HepG2 (cell line): ENCODE results near the gene CLDN15. TPM values are rescaled to one million over a fixed set of nuclear protein-coding genes. Genes with fewer than 3 reads are reported as not detected.
"Not testable (repeated sequence)": the region's sequence is repeated elsewhere in the genome, so short reads cannot be mapped to it uniquely, and the experiment has no call there.

ENCODE experiments used
- ATAC-seq: fragments of 200-7000 bp; cut with Tn5 transposase; 3 replicates; pipeline ENCODE4 v1.9.1; 2020; ENCODE audit warnings: mild to moderate bottlenecking, moderate library complexity
- BruUV-seq: library from RNA; stranded (reverse); fragments of 400-500 nt; replicated peaks from 2 replicates; lab custom pipeline; 2021; lab: Mats Ljungman, UMichigan
- CTCF ChIA-PET: fragments of 300-600 bp; formaldehyde crosslinking; extraction: SDS; loops from one replicate; lab custom pipeline; 2021; ENCODE audit warnings: low total read pairs, inconsistent platforms, low intra/inter-chr PET ratio; lab: Yijun Ruan, JAX
- POLR2A ChIA-PET: fragments of 350-600 bp; sonication (Branson Sonifier 250); formaldehyde crosslinking; loops from one replicate; lab custom pipeline; 2020; ENCODE audit warnings: antibody characterized with exemption, inconsistent platforms; lab: Yijun Ruan, JAX
- DNase-seq: peaks from one replicate; pipeline ENCODE4 v3.0.0-alpha.2; 2015; ENCODE audit warnings: low spot score
- FAIRE-seq: peaks from 3 replicates; lab custom pipeline; 2011; peaks lifted over from hg19 to GRCh38; lab: Jason Lieb, UNC
- H2AFZ ChIP-seq: one replicate; pipeline ENCODE4 v1.6.1; 2011; ENCODE audit warnings: low read length, inconsistent platforms
- H3K27ac ChIP-seq: fragments of 300-600 bp; 3 replicates; pipeline ENCODE4 v1.8.0; 2011; ENCODE audit warnings: mixed run types, mild to moderate bottlenecking, mixed read lengths, low read length, inconsistent platforms; ENCODE audit not compliant: insufficient read depth; ENCODE audit errors: extremely low read length
- H3K27me3 ChIP-seq, 2 experiments: fragments of 200-600 bp in 1 of 2; 2 replicates in 1 of 2; 3 replicates in 1 of 2; pipeline versions ENCODE4 v1.6.0 to v1.8.0; 2011; ENCODE audit warnings: low read length in 2 of 2, mild to moderate bottlenecking in 2 of 2, moderate library complexity in 2 of 2, inconsistent platforms in 1 of 2; ENCODE audit not compliant: insufficient read depth in 2 of 2, control insufficient read depth in 1 of 2
- H3K36me3 ChIP-seq, 2 experiments: fragments of 200-600 bp in 1 of 2; replicated peaks in 1 of 2; 2 replicates in 1 of 2; 3 replicates in 1 of 2; pipeline versions ENCODE4 v1.5.1 to v1.8.0; 2011; ENCODE audit warnings: low read length in 2 of 2, inconsistent platforms in 1 of 2; ENCODE audit not compliant: insufficient read depth in 2 of 2, control insufficient read depth in 1 of 2
- H3K4me1 ChIP-seq: 2 replicates; pipeline ENCODE4 v1.5.1; 2012; ENCODE audit warnings: low read length, inconsistent platforms; ENCODE audit not compliant: insufficient read depth
- H3K4me2 ChIP-seq: 2 replicates; pipeline ENCODE4 v1.6.0; 2011; ENCODE audit warnings: low read depth, low read length, inconsistent platforms
- H3K4me3 ChIP-seq, 3 experiments: fragments of 200-600 bp in 1 of 3; sonication (generic), shearing (Covaris generic) in 1 of 3; replicated peaks in 1 of 3; 2 replicates each; pipeline ENCODE4 v1.5.1; 2011 to 2016; ENCODE audit warnings: low read length in 3 of 3, inconsistent platforms in 2 of 3, low read depth in 2 of 3, mild to moderate bottlenecking in 2 of 3, control low read depth in 1 of 3, mixed read lengths in 1 of 3; ENCODE audit not compliant: insufficient read depth in 1 of 3
- H3K79me2 ChIP-seq: one replicate; pipeline ENCODE4 v1.6.1; 2011; ENCODE audit warnings: low read length, inconsistent platforms; ENCODE audit not compliant: insufficient read depth
- H3K9ac ChIP-seq: 2 replicates; pipeline ENCODE4 v1.6.0; 2011; ENCODE audit warnings: mild to moderate bottlenecking, low read depth, low read length, inconsistent platforms; ENCODE audit not compliant: insufficient read depth
- H3K9me3 ChIP-seq: 2 replicates; pipeline ENCODE4 v1.5.1; 2012; ENCODE audit warnings: mild to moderate bottlenecking, low read length
- H4K20me1 ChIP-seq: 2 replicates; pipeline ENCODE4 v1.6.0; 2011; ENCODE audit warnings: inconsistent platforms, mild to moderate bottlenecking, low read length, moderate library complexity; ENCODE audit not compliant: insufficient read depth
- ATF1 ChIP-seq: IDR thresholded peaks from 2 replicates; pipeline ENCODE4 v1.6.1; 2016; ENCODE audit warnings: mild to moderate bottlenecking, control low read depth
- GABPA ChIP-seq, 2 experiments: IDR thresholded peaks; 2 replicates each; pipeline ENCODE4 v1.6.1; 2011 to 2016; ENCODE audit warnings: low read depth in 2 of 2, low read length in 1 of 2, missing biosample characterization in 1 of 2, missing genetic modification characterization in 1 of 2
- WGBS: methylation state at CpG from one replicate; pipeline ENCODE4 v1.1.6; 2017; ENCODE audit warnings: low lambda C conversion rate; 5-methylcytosine and 5-hydroxymethylcytosine counted together
- in situ Hi-C: cut with HindIII; loops from 2 replicates; pipeline ENCODE4 v1.10.0; 2017; ENCODE audit warnings: low pct_unique_long_range_greater_than_20kb; ENCODE audit not compliant: extremely low pct_ligation_motif_present
- intact Hi-C: fragments of 100-400 bp; cut with micrococcal nuclease; formaldehyde crosslinking; loops from one replicate; pipeline ENCODE4 v1.10.0; 2022; ENCODE audit not compliant: unreplicated experiment
- polyA plus RNA-seq, 8 experiments: library from polyadenylated mRNA; depleted of rRNA in 3 of 8; stranded (reverse) in 7 of 8; unstranded in 1 of 8; fragments of >200 nt; fragmentation: Illumina TruSeq in 4 of 8; extraction: Trizol in 4 of 8; gene quantifications; 2 replicates each; pipeline versions ENCODE4 v1.2.1 to v1.2.3, GENCODE V29; 2011 to 2016; ENCODE audit warnings: low read depth in 4 of 8, missing spikeins in 1 of 8, mixed read lengths in 1 of 8; ENCODE audit not compliant: insufficient read depth in 1 of 8
- total RNA-seq, 5 experiments: library from RNA; depleted of rRNA; stranded (reverse); fragments of >200 nt; fragmentation: Illumina TruSeq; extraction: Trizol; gene quantifications; 2 replicates each; pipeline ENCODE4 v1.2.3, GENCODE V29; 2016; ENCODE audit warnings: low read depth in 1 of 5

CLDN15 gene
- total and polyA plus RNA-seq, 2 of the 13 experiments (the other 11 are each of a cell fraction or from before 2014, with no cell fraction given): 7.1 to 17.8 TPM

DNA sequence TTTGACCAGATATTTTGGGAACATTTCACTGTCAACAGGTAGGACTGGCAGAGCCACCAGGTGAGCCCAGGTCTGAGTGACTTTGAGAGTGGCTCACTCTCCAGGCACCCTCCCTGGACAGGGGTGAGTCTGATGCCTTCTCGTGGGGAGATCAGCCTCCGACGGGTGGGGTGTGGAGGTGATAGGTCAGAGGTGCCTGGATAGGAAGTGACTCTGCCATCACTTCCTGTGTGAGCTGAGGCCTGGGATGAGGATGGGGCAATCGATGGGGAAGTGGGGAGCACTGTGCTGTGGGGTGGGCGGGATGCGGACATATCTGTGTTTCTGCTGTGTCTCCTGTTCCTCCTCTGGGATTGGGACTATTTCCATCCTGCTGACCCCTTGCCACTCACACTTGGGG lies 49.4 kb upstream of the CLDN15 start:
- BruUV-seq: no TSS peak
- no peak overlapping the region for H3K27ac ChIP-seq
- no peak overlapping the region for H2AFZ ChIP-seq
- peaks cover 23% of the 10 kb centered on the region for H3K4me1 ChIP-seq
- DNase-seq: no peak
- in situ Hi-C loops: loop anchor here (5.0 to 25.0 kb wide), 2 partner anchors 400 to 1305 kb away; partner anchors contain the start of genes ACHE, SRRT and UFSP1
- no peak overlapping the region for H3K9ac ChIP-seq
- no peaks in the 10 kb centered on the region for H4K20me1 ChIP-seq
- FAIRE-seq: no peak
- H3K9me3 ChIP-seq: no peaks in the 10 kb centered on the region
- 70% methylated on average over 4 of the region's 6 CpGs for WGBS
- H3K4me3 ChIP-seq: no peak overlapping the region
- ChIA-PET CTCF (no interaction called here), POLR2A (interaction anchor here (0.6 kb wide), 1 partner anchor 69 kb away, joined by 5 read pairs; the partner anchor contains the start of gene ZNHIT1)
- TF ChIP-seq ATF1 (no peak), GABPA (IDR thresholded peaks at IDR 0.05; ENCODE audit: low read depth, low read length) (no peak), GABPA (CRISPR knock-in tag; IDR thresholded peaks at IDR 0.05; ENCODE audit: low read depth) (0 out of 2 replicates have a peak, but pooled peaks have one; percentile 19)
- no peaks in the 10 kb centered on the region for H3K79me2 ChIP-seq
- no peak overlapping the region for H3K4me2 ChIP-seq
- intact Hi-C loops: no loop called here
- peaks cover 0 to 12% of the 10 kb centered on the region in 2 experiments; a peak in 2 of 5 replicates for H3K27me3 ChIP-seq
- H3K36me3 ChIP-seq: no peaks in the 10 kb centered on the region
- no peak for ATAC-seq

DNA sequence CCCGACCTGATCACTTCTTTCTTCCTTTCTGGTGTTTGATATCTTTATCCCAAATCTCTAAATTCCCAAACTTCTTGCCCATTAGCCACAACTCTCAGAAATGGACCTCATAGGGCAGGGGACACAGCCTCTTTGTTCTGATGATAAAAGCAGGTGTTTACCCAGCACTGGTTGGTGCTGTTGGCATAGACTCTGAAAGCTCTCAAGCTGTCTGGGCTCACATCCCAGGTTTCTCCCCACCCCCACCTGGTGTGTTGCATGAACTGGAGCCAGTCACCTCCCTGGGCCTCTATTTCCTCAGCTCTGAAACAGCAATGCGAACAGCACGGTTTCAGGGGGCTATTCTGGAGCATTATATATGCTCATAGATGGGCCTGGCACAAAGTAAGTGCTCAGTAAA lies 48.3 kb upstream of the CLDN15 start:
- H3K4me2 ChIP-seq, DNase-seq, FAIRE-seq, H3K36me3 ChIP-seq, H3K9ac ChIP-seq, H2AFZ ChIP-seq, H3K27me3 ChIP-seq, H3K79me2 ChIP-seq, POLR2A ChIA-PET, CTCF ChIA-PET, BruUV-seq, H3K27ac ChIP-seq, ATAC-seq, intact Hi-C loops, H3K9me3 ChIP-seq, H4K20me1 ChIP-seq, H3K4me3 ChIP-seq: not testable (repeated sequence)
- in situ Hi-C loops: loop anchor here (5.0 to 25.0 kb wide), 2 partner anchors 399 to 1304 kb away; partner anchors contain the start of genes ACHE, SRRT and UFSP1
- H3K4me1 ChIP-seq: peaks cover 23% of the 10 kb centered on the region
- WGBS: 57% methylated on average over 3 of the region's 3 CpGs
